A673 (cell line): Measurements from ENCODE around the gene ADAD2.

Experiments used
- CTCF ChIP-seq: fragments of 300-800, 200-600 bp; sonication (generic); conservative IDR thresholded peaks from 2 replicates; pipeline ENCODE4 v1.5.1; 2017; ENCODE audit warnings: low read depth, mild to moderate bottlenecking, antibody characterized with exemption, low read length, moderate library complexity, mixed read lengths
- EZH2 ChIP-seq: fragments of 200-600 bp; sonication (generic); IDR thresholded peaks from 2 replicates; pipeline ENCODE4 v1.6.1; 2017; ENCODE audit warnings: borderline replicate concordance, low read depth, mild to moderate bottlenecking, mixed read lengths, antibody characterized with exemption, low read length; ENCODE audit not compliant: poor library complexity, severe bottlenecking

GRCh38 chr16:84225571-84225970 lies 34.6 kb downstream of the ADAD2 start:
- TF ChIP-seq CTCF (no peak), EZH2 (no peak)
